Astrocyte of the hippocampus (primary cell): ENCODE results near the gene NXPH3.
A peak's percentile ranks its signal among the peaks of the same experiment; 100 is the strongest.

Source experiments
- DNase-seq: peaks from one replicate; pipeline ENCODE4 v3.0.0; 2011; ENCODE audit warnings: low read depth, low spot score

NXPH3 gene

DNA sequence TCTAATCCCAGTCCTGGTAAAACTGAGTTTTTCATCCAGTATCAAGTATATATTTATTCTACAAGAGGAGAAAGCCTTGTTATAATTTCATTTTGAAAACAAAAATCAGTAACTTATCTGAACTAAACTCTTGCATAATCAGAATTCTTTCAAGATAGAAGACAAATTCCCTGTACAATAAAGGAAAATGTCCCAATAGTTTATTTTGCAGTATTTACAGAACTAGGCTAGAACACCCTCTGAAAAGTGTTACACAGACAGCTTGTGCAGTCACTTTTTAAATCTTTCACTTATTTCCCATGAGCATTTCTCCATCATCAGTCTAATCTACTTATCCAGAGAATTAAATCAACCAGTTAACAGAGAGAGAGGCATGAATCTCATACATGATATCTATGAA, 53.8 kb downstream of the NXPH3 start:
- no peak for DNase-seq

- no peak for DNase-seq
Measured at GRCh38 chr17:49630113-49630900, 54.6 kb downstream of the NXPH3 start.

- DNase-seq, result peak; percentile 26
Measured at GRCh38 chr17:49631496-49631895, 55.8 kb downstream of the NXPH3 start.
